Right lobe of liver (tissue), 4 donors: ENCODE measurements around the gene PTH.

ENCODE experiments used
- POLR2A ChIP-seq: fragments of 450-650 bp; IDR thresholded peaks from one replicate; pipeline ENCODE4 v1.6.1; 2017; ENCODE audit warnings: antibody characterized with exemption, mild to moderate bottlenecking
- TF ChIP-seq, protein P1 (sequence below), 4 donors: fragments of 200-600 bp in 3 of 4; fragments of 450-650 bp in 1 of 4; IDR thresholded peaks; one replicate each; pipeline versions ENCODE4 v1.5.1 to v1.8.0; 2016 to 2022; ENCODE audit warnings: antibody characterized with exemption in 4 of 4, mild to moderate bottlenecking in 2 of 4
- donor health status: DM: no; HTN: no; CAD: no.
- donor health status: DM: no; HTN: no; CAD: no.
- donor health status: DM: no; HTN: yes; CAD: no.

DNA sequence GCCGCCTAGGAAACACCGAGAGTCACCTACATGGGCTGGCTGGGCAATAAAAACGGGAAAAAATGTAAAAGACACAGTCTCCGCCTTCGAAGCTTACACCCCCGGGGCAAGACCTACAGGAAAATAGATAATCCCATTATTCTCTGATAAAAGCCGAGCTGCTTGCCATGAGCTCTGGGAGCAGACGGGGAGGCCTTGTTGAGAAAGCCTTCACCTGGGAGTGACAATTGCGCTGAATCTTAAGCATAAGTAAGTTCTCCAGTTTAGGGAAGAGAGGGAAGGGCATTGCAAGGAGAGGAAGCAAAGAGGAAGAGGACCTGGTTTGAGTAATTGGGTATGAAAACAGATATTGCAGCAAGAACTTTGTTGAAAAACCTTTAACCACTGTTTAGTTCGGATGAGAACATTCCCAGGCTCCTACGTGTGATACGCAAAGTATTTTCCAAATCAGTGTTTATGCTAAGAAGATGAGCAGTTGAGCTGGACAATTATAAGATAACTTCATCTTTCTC is 32.0 kb downstream of the PTH start:
- TF ChIP-seq, protein P1, sequence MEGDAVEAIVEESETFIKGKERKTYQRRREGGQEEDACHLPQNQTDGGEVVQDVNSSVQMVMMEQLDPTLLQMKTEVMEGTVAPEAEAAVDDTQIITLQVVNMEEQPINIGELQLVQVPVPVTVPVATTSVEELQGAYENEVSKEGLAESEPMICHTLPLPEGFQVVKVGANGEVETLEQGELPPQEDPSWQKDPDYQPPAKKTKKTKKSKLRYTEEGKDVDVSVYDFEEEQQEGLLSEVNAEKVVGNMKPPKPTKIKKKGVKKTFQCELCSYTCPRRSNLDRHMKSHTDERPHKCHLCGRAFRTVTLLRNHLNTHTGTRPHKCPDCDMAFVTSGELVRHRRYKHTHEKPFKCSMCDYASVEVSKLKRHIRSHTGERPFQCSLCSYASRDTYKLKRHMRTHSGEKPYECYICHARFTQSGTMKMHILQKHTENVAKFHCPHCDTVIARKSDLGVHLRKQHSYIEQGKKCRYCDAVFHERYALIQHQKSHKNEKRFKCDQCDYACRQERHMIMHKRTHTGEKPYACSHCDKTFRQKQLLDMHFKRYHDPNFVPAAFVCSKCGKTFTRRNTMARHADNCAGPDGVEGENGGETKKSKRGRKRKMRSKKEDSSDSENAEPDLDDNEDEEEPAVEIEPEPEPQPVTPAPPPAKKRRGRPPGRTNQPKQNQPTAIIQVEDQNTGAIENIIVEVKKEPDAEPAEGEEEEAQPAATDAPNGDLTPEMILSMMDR (IDR thresholded peaks at IDR 0.05) = no peak
- TF ChIP-seq POLR2A = no peak
